ENCODE results near the gene ZMIZ1.

Gene ZMIZ1

DNA sequence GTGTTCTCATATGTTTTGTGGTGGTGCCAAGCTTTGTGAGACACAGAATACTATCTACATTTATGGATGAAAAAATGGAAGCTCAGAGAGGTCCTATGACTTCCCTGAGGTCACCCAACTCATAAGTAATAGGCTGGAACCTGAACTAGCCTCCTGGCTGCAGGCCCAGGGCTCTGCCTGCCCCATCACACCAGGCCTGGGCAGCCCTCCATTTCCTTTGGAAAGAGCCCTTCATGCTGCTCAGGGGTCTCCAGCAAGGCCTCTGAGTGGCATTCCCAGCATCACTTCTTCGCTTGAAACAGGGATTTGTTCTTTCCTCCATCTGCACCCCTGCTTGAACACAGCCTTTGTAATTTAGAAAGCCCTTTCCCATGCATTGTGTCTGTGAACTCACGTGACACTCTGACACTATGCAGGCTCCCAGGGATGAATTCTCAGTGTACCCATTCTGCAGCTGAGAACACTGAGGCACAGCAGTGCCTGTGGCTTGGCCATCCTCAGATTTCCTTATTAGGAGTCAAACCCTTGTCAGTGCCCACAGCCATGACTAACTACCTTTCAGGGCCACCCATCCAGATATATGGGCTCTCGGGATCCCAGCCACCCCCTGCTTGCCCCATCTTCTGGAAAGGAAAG lies 150.7 kb downstream of the ZMIZ1 start:
- Mint-ChIP-seq H3K36me3 (peaks cover 4 to 5% of the 10 kb centered on the region in 2 donors), H3K4me1 (no peaks in the 10 kb centered on the region), H3K27me3 (peaks cover 0 to under 1% of the 10 kb centered on the region in 2 donors), H3K9me3 (no peaks in the 10 kb centered on the region), H3K4me3 (no peak overlapping the region), H3K27ac (no peak overlapping the region)
- no peak for ATAC-seq (replicated peaks)
- no peak for DNase-seq

DNA sequence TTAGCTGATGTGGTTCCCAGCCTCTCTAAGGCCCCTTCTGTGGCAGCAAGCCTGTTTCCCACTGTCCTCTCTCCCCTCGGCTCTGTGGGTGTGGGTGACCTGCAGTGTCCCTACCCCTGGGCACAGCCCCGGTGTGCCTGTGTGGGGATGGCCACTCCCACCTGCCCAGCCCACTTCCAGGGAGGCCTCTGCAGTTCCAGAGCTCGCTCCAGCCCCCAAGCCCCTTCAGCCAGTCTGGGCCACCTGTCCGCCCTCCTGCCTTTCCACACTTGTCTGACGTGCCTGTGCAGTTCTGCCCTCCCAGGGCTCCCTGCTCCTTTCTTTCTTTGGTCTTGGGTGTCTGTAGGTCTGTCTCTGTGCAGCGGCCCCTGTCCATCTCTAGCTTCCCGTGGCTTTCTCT lies 151.5 kb downstream of the ZMIZ1 start:
- DNase-seq (no peak), ATAC-seq (replicated peaks) (no peak)
- Mint-ChIP-seq H3K9me3 (no peaks in the 10 kb centered on the region), H3K4me3 (no peak overlapping the region), H3K27ac (no peak overlapping the region), H3K36me3 (peaks cover 4% of the 10 kb centered on the region in 2 donors), H3K27me3 (peaks cover 0 to 4% of the 10 kb centered on the region in 2 donors), H3K4me1 (peaks cover 0 to 1% of the 10 kb centered on the region in 2 donors)

DNA sequence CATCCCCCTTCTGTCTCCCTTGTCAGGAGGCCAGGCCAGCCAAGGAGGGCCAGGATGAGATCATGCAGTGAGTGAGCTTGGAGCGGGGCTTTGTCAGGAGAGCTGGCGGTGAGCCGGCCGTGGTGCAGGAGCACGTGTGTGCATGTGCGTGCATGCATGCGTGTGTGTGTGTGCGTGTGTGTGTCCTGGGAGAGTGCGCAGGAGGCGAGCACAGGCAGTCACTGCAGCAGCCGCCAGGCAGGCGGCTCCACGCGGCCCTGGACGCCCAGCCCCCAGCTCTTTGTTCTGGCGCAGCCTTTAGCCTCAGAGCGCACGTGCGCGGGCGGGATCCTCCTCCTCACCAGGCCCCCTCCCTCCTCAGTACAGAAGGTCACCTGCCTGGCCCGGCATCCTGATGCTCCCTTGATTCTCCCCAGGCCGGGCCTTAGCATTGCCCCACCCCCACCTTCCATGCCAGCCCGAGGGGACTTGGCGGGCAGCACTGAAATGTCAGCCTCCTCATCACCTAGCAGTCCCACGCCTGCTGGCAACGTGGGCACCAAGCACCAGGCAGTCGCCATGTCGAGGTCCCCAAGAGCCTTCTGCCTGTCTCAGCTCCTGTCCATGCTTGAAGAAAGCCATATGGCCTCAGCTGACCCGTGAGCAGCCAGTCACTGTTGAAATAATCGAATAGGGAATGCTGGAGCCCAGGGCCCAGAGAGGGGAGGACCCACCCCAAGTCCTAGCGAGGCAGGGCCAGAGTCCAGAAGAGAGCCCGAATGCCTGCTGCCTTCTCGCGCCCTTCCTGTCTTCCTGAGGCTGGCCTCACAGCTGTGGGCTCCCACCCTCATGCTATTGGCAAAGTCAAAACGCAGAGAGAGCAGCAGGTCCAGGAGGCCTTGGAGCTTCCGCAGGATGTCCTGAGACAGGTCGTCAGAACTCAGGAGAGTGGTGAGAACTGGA lies 152.6 kb downstream of the ZMIZ1 start:
- H3K9me3 Mint-ChIP-seq = no peaks in the 10 kb centered on the region
- H3K27me3 Mint-ChIP-seq = peaks cover 0 to 4% of the 10 kb centered on the region in 2 donors
- H3K4me3 Mint-ChIP-seq = no peak overlapping the region
- ATAC-seq (replicated peaks) (no peak), DNase-seq (no peak)
- H3K4me1 Mint-ChIP-seq = peaks cover 0 to 1% of the 10 kb centered on the region in 2 donors
- H3K36me3 Mint-ChIP-seq = peaks cover under 1 to 1% of the 10 kb centered on the region in 2 donors
- no peak overlapping the region for H3K27ac Mint-ChIP-seq

DNA sequence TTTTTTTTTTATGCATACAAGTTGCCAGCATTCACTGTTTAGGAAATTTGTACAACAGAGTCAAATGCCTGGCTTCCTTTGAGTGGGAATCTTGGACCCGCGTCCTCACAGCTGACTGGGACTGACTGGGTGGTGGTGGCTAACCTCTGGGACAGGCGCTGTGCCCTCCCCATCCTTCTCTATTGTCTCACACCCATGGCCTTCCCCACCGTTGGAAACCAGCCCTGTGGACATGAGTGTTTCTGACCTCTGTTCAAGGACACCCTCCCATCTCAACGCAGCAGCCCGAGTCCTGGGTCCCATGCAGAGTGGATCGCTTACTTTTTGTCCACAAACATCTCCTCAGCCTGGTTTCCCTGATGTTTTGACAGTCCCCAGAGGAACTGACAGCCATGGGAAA lies 153.4 kb downstream of the ZMIZ1 start:
- H3K36me3 Mint-ChIP-seq = peaks cover 1 to 2% of the 10 kb centered on the region in 2 donors
- DNase-seq (no peak), ATAC-seq (replicated peaks) (no peak)
- no peaks in the 10 kb centered on the region for H3K9me3 Mint-ChIP-seq
- no peak overlapping the region for H3K4me3 Mint-ChIP-seq
- H3K4me1 Mint-ChIP-seq = peaks cover 0 to 3% of the 10 kb centered on the region in 2 donors
- no peak overlapping the region for H3K27ac Mint-ChIP-seq
- peaks cover 0 to 4% of the 10 kb centered on the region in 2 donors for H3K27me3 Mint-ChIP-seq

DNA sequence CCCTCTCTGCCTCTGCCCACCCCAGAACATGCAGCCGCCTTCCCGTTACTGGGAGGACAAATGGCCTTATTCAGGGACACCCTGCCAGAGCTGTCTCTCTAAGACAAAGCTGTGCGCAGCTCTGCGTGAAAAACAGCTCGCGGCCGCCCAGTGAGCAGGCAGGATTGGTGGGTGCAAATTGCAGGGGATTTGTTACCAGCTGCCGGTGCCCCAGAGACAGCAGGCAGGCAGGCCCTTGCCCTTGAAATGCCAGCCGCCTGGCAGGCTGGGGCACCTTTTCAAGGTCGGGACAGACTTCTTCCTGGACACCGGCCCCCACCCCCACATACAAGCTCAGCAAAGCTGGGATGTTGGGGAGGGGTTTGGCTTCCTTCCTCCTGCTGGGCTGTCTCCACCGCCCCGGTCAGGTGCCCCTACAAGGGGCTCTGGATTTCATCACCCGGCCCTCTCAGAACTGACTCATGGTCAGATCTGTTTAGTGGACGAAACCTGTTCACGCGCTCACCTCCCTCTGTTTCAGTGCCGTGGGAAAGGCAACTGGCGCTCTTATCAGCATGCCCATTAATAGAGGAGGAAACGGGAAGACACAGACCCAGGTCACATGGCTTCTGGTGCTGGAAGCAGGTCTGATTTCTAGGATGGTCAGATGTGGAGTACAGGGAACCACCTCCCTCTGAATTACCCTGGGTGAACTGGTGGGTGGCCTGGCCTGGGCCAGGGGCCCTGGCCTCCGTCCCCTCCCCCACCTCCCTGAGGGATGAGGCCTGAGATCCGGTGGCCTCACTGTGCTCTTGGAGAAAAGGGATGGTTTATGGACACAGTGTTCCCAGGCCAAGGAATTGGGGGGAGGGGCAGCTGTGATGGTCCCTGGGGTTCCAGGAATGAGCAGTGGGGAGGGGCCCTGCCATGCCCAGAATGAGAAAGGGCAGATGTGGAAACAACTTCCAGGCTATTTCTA lies 154.6 kb downstream of the ZMIZ1 start:
- no peak for ATAC-seq (replicated peaks)
- peaks cover 1 to 3% of the 10 kb centered on the region in 2 donors for H3K36me3 Mint-ChIP-seq
- H3K4me1 Mint-ChIP-seq = peaks cover 9 to 10% of the 10 kb centered on the region in 2 donors
- H3K27ac Mint-ChIP-seq = no peak overlapping the region
- no peak overlapping the region for H3K4me3 Mint-ChIP-seq
- no peak for DNase-seq
- H3K9me3 Mint-ChIP-seq = no peaks in the 10 kb centered on the region
- peaks cover 0 to 4% of the 10 kb centered on the region in 2 donors for H3K27me3 Mint-ChIP-seq

DNA sequence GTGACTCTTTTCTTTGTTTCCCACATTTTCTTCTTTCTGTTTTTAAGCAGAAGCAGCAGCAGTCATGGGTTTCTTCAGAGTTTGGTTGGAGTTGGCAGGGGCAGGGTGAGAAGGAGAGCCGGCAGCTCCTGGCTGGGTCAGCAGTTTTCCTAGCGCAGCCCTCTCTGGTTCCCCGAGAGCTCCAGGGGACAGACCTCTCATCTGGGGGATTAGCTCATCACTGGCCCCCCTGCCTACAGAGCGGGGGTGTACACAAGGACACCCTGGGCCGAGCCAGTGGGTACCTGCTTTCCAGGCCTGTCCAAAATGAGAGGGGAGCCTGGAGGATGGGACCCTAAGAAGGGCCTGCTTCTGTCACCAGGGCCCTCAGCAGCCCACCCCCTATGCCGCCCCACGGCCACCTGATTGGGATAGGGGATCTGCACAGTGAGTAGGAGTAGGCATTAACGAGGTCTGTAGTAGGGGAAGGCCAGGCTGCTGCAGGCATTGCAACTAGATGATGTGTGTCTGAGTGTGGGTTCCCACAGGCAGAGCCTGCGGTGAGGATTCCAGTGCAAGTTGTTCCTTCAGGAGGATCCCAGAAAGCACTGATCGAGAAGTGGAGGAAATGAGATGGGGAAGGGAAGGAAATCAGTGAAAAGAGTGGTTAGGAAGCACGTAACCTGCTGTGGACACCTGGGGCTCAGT lies 155.6 kb downstream of the ZMIZ1 start:
- Mint-ChIP-seq H3K4me1 (peaks cover 17 to 19% of the 10 kb centered on the region in 2 donors), H3K4me3 (no peak overlapping the region), H3K27me3 (peaks cover 0 to 4% of the 10 kb centered on the region in 2 donors), H3K36me3 (peaks cover 1 to 3% of the 10 kb centered on the region in 2 donors), H3K27ac (no peak overlapping the region), H3K9me3 (no peaks in the 10 kb centered on the region)
- no peak for ATAC-seq (replicated peaks)
- DNase-seq = no peak

DNA sequence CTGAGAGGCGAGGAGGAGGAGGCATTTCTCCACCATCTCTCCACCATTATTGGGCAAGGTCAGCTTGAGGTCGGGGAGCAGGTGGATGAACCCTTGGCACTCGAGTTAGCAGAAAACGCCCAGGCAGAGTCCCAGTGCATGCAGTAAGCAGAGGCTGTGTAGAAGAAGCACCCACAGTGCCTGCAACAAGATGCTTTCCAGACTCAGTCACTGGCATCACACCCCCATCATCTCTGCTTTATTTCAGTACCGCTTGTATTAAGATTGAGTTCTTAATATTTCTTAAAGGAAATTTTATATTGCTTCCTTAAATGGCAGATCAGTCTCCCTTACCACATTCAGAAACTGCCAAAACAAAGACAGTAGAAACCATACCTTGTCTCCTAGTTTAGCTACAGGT lies 156.2 kb downstream of the ZMIZ1 start:
- no peak overlapping the region for H3K4me3 Mint-ChIP-seq
- no peaks in the 10 kb centered on the region for H3K9me3 Mint-ChIP-seq
- H3K27ac Mint-ChIP-seq = no peak overlapping the region
- DNase-seq (no peak), ATAC-seq (replicated peaks) (no peak)
- H3K36me3 Mint-ChIP-seq = peaks cover 1 to 3% of the 10 kb centered on the region in 2 donors
- peaks cover 0 to 4% of the 10 kb centered on the region in 2 donors for H3K27me3 Mint-ChIP-seq
- peaks cover 20 to 22% of the 10 kb centered on the region in 2 donors for H3K4me1 Mint-ChIP-seq

DNA sequence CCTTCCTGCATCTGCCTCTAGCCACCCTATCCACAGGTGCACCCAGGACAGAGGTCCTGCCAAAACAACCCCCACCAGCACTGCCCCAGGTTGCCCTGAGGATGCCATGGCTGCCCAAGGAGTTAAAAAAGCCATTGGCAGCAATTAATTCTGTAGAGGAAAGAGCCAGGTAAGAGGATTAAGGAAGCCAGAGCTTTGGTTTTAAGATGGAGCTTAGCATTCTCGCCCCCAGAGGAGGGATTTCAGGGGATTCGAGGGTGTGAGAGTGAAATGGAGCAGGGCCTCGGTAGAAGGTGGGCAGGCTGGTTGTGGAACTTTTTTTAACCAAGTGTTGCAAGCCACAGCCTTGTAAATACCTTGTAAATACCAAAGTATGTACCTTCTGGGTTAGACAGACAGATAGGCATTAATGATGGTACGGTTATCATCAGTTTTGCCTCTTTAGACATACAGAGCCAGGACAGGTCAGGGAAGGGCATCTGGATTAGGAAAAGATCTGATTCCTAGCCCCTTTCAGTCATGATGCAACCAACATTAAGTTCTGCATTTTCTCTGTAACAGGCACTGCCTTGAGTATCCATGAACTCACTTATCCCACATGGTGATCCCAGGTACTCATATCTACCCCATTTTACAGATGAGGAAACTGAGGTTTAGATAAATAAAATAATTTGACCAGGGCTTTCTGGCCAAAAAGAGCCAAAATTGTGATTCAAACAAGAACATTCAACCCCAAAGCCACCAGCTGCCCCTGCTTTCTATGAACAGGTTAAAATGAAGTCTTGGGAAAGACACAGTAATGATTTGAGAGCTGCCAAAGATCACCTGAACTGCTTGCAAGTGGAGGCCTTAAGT lies 157.9 kb downstream of the ZMIZ1 start:
- Mint-ChIP-seq H3K4me1 (peaks cover 27 to 31% of the 10 kb centered on the region in 2 donors), H3K27me3 (peaks cover 4% of the 10 kb centered on the region in 2 donors), H3K27ac (no peak overlapping the region), H3K9me3 (no peaks in the 10 kb centered on the region), H3K4me3 (no peak overlapping the region), H3K36me3 (peaks cover 1 to 3% of the 10 kb centered on the region in 2 donors)
- no peak for ATAC-seq (replicated peaks)
- DNase-seq = no peak

DNA sequence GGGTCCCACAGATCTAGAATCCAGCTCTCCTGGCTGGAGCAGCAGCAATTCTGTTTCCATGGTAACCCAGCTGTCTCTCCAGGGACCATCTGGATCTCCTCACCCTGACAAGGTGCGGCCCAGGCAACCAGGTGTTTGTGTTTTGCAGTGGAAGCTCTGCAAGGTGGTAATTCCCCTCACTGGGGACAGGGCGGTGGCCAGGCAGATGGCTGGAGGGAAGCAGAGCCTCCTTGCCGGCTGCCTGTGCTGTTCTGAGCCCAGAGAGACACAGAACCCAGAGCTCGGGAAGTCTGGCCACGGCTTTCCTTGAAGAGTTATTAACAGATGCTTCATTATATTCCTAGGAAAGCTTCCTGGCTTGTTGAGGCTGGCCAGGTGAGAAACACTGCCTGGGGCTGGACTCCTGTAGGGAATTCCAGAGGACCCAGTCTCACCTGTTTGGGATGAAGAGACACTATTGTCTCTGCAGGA lies 160.3 kb downstream of the ZMIZ1 start:
- peaks cover 0 to 3% of the 10 kb centered on the region in 2 donors for H3K36me3 Mint-ChIP-seq
- H3K9me3 Mint-ChIP-seq = no peaks in the 10 kb centered on the region
- H3K4me1 Mint-ChIP-seq = peaks cover 28 to 31% of the 10 kb centered on the region in 2 donors
- DNase-seq (no peak), ATAC-seq (replicated peaks) (peak in 1 of 2 donors; percentile 29)
- peaks cover 4% of the 10 kb centered on the region in 2 donors for H3K27me3 Mint-ChIP-seq
- no peak overlapping the region for H3K4me3 Mint-ChIP-seq
- H3K27ac Mint-ChIP-seq = peak overlapping the region; percentile 25

DNA sequence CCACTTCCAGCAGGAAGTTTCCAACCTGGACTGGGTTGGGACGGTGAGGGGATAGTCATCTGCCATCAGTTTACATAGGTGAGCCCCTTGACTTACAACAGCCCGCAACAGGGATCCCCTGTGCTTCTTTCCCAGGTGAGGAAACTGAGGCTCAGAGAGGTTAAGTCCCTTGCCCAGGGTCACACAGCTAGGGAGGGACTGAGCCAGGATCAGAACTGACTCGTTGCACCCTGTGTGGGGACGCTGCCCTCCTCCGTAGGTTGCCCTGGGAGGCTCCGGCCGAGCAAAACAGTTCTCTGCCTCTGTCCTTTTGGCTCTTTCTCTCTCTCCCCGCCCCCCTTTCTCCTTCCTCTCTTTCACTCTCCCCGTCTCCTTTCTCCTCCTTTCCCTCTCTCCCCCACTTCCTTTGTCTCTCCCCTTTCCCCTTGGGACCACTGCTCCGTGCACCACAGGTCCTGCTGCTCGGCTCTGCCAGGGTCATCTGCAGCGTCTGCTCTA lies 161.1 kb downstream of the ZMIZ1 start:
- Mint-ChIP-seq H3K27me3 (peaks cover 0 to 4% of the 10 kb centered on the region in 2 donors), H3K4me1 (peaks cover 27 to 31% of the 10 kb centered on the region in 2 donors), H3K9me3 (no peaks in the 10 kb centered on the region), H3K36me3 (peaks cover 0 to 3% of the 10 kb centered on the region in 2 donors), H3K4me3 (peak overlapping the region; percentile 51 to 58), H3K27ac (no peak overlapping the region)
- DNase-seq (no peak), ATAC-seq (replicated peaks) (no peak)

DNA sequence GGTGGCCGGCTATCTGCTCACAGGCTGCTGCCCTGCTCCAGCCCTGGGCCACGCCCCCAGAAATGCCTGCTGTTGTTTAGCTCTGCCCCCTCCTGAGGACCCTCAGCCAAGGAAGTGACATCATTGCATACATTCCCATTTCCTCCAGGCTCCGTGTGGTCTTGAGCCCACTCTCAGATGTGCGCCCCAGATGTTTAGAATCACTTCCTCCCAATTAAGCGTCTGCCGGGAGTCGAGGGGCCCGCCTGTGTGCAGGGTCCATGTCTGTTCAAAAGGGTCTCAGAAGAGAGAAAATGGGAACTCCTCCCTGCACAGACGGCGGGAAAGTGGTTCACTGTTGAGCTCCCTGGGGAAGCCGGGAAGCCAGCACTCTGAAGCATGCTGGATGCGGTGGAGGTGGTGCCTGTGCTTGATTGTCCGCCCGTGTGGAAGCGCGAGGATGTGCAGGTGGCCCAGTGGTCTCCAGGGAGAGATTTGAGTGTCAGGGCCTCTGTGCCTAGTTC lies 161.6 kb downstream of the ZMIZ1 start:
- Mint-ChIP-seq H3K4me1 (peaks cover 28 to 31% of the 10 kb centered on the region in 2 donors), H3K27me3 (peaks cover 0 to 4% of the 10 kb centered on the region in 2 donors), H3K27ac (peak overlapping the region; percentile 56), H3K4me3 (peak overlapping the region; percentile 51 to 58), H3K9me3 (no peaks in the 10 kb centered on the region), H3K36me3 (peaks cover 0 to 3% of the 10 kb centered on the region in 2 donors)
- DNase-seq = no peak
- peak; percentile 64 to 73 for ATAC-seq (replicated peaks)

DNA sequence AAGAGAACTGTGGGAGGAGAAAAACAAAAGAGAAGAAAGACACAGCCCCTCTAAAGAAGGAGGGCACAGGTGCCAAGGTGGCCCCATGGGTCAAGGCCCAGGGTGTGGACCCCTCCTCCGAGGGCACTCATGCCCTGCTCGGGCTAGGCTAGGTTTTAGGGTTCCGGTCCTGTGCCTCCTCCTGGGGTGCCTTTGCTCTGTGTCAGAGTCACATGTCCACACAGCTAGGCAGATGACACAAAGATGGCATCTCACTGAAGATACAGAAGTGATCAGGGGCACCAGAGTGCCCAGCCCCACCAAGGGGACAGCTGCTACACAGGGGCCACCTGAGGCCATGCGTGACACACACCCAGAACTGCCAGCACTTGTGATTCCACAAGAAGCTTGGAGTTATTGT lies 162.1 kb downstream of the ZMIZ1 start:
- Mint-ChIP-seq H3K27ac (no peak overlapping the region), H3K9me3 (no peaks in the 10 kb centered on the region), H3K4me1 (peaks cover 30 to 31% of the 10 kb centered on the region in 2 donors), H3K36me3 (peaks cover 0 to 3% of the 10 kb centered on the region in 2 donors), H3K4me3 (peak overlapping the region in 1 of 2 donors; percentile 51), H3K27me3 (peaks cover 0 to 4% of the 10 kb centered on the region in 2 donors)
- ATAC-seq (replicated peaks) = peak; percentile 41 to 47
- DNase-seq = no peak

Data from stimulated activated naive B cell treated with anti-CD40 and anti-IgM and Interleukin-4, amounts not matched to agents 10 μg/mL and 1 μg/mL and 100 μg/mL, for 72 hours (primary cell).